PFSK-1 (cell line): ENCODE results near the gene HSF5.
A peak's percentile ranks its signal among the peaks of the same experiment; 100 is the strongest.

Experiments
- FOXP2 ChIP-seq: optimal IDR thresholded peaks from 2 replicates; pipeline ENCODE3; 2011; ENCODE audit warnings: borderline replicate concordance, control low read depth, inconsistent platforms; ENCODE audit not compliant: insufficient read depth; ENCODE audit errors: extremely low read length, extremely low read depth
- POLR2AphosphoS5 ChIP-seq: IDR thresholded peaks from 2 replicates; pipeline ENCODE4 v1.6.1; 2012; ENCODE audit warnings: low read depth, mild to moderate bottlenecking, control low read depth, low read length, moderate library complexity
- SIN3A ChIP-seq: IDR thresholded peaks from 2 replicates; pipeline ENCODE4 v1.6.1; 2012; ENCODE audit warnings: mild to moderate bottlenecking, low read length, moderate library complexity, borderline replicate concordance; ENCODE audit not compliant: insufficient read depth
- TAF1 ChIP-seq: IDR thresholded peaks from 2 replicates; pipeline ENCODE4 v1.6.1; 2012; ENCODE audit warnings: low read length, control low read depth, borderline replicate concordance; ENCODE audit not compliant: insufficient read depth
- TF ChIP-seq, protein P1 (sequence below), 2 experiments: IDR thresholded peaks; 2 replicates each; pipeline versions ENCODE4 v1.6.1 to v1.8.0; 2011 to 2012; ENCODE audit warnings: low read depth in 2 of 2, low read length in 2 of 2, control low read depth in 1 of 2, inconsistent platforms in 1 of 2, mild to moderate bottlenecking in 1 of 2, moderate library complexity in 1 of 2; ENCODE audit not compliant: insufficient read depth in 1 of 2

GRCh38 chr17:58531661-58532554 is 43.7 kb upstream of the HSF5 start:
- TF ChIP-seq TAF1 (no peak), POLR2AphosphoS5 (no peak), SIN3A (no peak), FOXP2 (no peak)
- TF ChIP-seq, protein P1, sequence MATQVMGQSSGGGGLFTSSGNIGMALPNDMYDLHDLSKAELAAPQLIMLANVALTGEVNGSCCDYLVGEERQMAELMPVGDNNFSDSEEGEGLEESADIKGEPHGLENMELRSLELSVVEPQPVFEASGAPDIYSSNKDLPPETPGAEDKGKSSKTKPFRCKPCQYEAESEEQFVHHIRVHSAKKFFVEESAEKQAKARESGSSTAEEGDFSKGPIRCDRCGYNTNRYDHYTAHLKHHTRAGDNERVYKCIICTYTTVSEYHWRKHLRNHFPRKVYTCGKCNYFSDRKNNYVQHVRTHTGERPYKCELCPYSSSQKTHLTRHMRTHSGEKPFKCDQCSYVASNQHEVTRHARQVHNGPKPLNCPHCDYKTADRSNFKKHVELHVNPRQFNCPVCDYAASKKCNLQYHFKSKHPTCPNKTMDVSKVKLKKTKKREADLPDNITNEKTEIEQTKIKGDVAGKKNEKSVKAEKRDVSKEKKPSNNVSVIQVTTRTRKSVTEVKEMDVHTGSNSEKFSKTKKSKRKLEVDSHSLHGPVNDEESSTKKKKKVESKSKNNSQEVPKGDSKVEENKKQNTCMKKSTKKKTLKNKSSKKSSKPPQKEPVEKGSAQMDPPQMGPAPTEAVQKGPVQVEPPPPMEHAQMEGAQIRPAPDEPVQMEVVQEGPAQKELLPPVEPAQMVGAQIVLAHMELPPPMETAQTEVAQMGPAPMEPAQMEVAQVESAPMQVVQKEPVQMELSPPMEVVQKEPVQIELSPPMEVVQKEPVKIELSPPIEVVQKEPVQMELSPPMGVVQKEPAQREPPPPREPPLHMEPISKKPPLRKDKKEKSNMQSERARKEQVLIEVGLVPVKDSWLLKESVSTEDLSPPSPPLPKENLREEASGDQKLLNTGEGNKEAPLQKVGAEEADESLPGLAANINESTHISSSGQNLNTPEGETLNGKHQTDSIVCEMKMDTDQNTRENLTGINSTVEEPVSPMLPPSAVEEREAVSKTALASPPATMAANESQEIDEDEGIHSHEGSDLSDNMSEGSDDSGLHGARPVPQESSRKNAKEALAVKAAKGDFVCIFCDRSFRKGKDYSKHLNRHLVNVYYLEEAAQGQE (IDR thresholded peaks at IDR 0.05; ENCODE audit: insufficient read depth in 1 of 2, low read depth in 2 of 2, low read length in 2 of 2), result peak in 1 of 2 experiments; percentile 71; a peak in 2 of 4 replicates
